GM23248 (cell line): Measurements from ENCODE around the gene GATA5.

Experiments
- EZH2 ChIP-seq: fragments of 200-600 bp; sonication (generic); IDR thresholded peaks from 2 replicates; pipeline ENCODE4 v1.6.1; 2018; ENCODE audit warnings: antibody characterized with exemption, mild to moderate bottlenecking; ENCODE audit not compliant: insufficient read depth, poor library complexity, severe bottlenecking
- EZH2phosphoT487 ChIP-seq: fragments of 200-600 bp; sonication (generic); IDR thresholded peaks from 2 replicates; pipeline ENCODE4 v1.6.1; 2018; ENCODE audit warnings: antibody characterized with exemption, moderate library complexity, mild to moderate bottlenecking, low read depth; ENCODE audit not compliant: insufficient read depth

GRCh38 chr20:62513991-62514390 is 38.2 kb upstream of the GATA5 start:
- TF ChIP-seq EZH2phosphoT487 (no peak), EZH2 (no peak)
